Epithelial cell of esophagus (primary cell): ENCODE results near the gene SLFN12L.
A peak's percentile ranks its signal among the peaks of the same experiment; 100 is the strongest.

ENCODE experiments used
- DNase-seq: peaks from one replicate; pipeline ENCODE4 v3.0.0; 2010; ENCODE audit warnings: low read depth
- H3K4me3 ChIP-seq: 2 replicates; pipeline ENCODE4 v1.5.1; 2011; ENCODE audit warnings: mild to moderate bottlenecking, low read length, control low read depth
- CTCF ChIP-seq: IDR thresholded peaks from 2 replicates; pipeline ENCODE4 v1.5.1; 2011; ENCODE audit warnings: low read depth, mild to moderate bottlenecking, low read length, control low read depth, inconsistent platforms; ENCODE audit not compliant: insufficient read depth; ENCODE audit errors: missing control alignments

SLFN12L gene

GRCh38 chr17:35453171-35453570, 84.3 kb downstream of the SLFN12L start:
- TF ChIP-seq CTCF = no peak
- no peak for DNase-seq
- no peak overlapping the region for H3K4me3 ChIP-seq

- TF ChIP-seq CTCF = no peak
- no peak overlapping the region for H3K4me3 ChIP-seq
- no peak for DNase-seq
These were observed 88.0 kb downstream of the SLFN12L start for GRCh38 chr17:35449371-35449931.

GRCh38 chr17:35448899-35449227, 88.6 kb downstream of the SLFN12L start:
- peak overlapping the region; percentile 48 for H3K4me3 ChIP-seq
- no peak for TF ChIP-seq CTCF

GRCh38 chr17:35448214-35448898, 89.1 kb downstream of the SLFN12L start, which contains the start of gene SLFN13:
Gene SLFN13, minus strand, starts transcription at chr17:35448766. Its CDS starts 3,086 bp downstream, at chr17:35445680.
- H3K4me3 ChIP-seq = peak within 1 kb of the TSS; percentile 48
- TF ChIP-seq CTCF = no peak
- DNase-seq = peak; percentile 85

More at GRCh38 chr17:35448899-35449227, 88.6 kb downstream of the SLFN12L start:
- DNase-seq = no peak

- TF ChIP-seq CTCF = no peak
- no peak for DNase-seq
- H3K4me3 ChIP-seq = no peak overlapping the region
These were observed 90.0 kb downstream of the SLFN12L start for GRCh38 chr17:35447499-35447898.

GRCh38 chr17:35438433-35438832, 99.0 kb downstream of the SLFN12L start:
- no peak overlapping the region for H3K4me3 ChIP-seq
- TF ChIP-seq CTCF = no peak
- DNase-seq = no peak
